ENCODE results near the gene ZNF423. TPM values are rescaled to one million over a fixed set of nuclear protein-coding genes. Genes with fewer than 3 reads are reported as not detected.

ZNF423 gene
- total and polyA plus RNA-seq, 4 donors, result 16.9 to 43.0 (median 34.4) TPM

GRCh38 chr16:49531425-49531824 lies 324.5 kb downstream of the ZNF423 start:
- no peak for DNase-seq (ENCODE audit: low read depth in 4 of 6, low spot score in 6 of 6)
- no peaks in the 10 kb centered on the region for H3K9me3 ChIP-seq (ENCODE audit: control insufficient read depth, insufficient read depth, low read length)
- H3K4me3 ChIP-seq (ENCODE audit: low read depth, low read length), result no peak overlapping the region
- H3K36me3 ChIP-seq (ENCODE audit: control insufficient read depth, insufficient read depth, low read length), result no peaks in the 10 kb centered on the region
- peaks cover 64% of the 10 kb centered on the region for H3K4me1 ChIP-seq (ENCODE audit: control insufficient read depth, insufficient read depth, low read length)
- 72% methylated on average over 1 of the region's 3 CpGs for WGBS (ENCODE audit: insufficient coverage)
- H3K27ac ChIP-seq (ENCODE audit: low read depth, low read length), result no peak overlapping the region
- H3K27me3 ChIP-seq (ENCODE audit: control insufficient read depth, insufficient read depth, low read length), result peaks cover 3% of the 10 kb centered on the region

GRCh38 chr16:49530427-49530970 lies 325.4 kb downstream of the ZNF423 start:
- H3K27ac ChIP-seq (ENCODE audit: low read depth, low read length), result no peak overlapping the region
- H3K4me1 ChIP-seq (ENCODE audit: control insufficient read depth, insufficient read depth, low read length), result peaks cover 66% of the 10 kb centered on the region
- no peaks in the 10 kb centered on the region for H3K36me3 ChIP-seq (ENCODE audit: control insufficient read depth, insufficient read depth, low read length)
- H3K4me3 ChIP-seq (ENCODE audit: low read depth, low read length), result no peak overlapping the region
- H3K27me3 ChIP-seq (ENCODE audit: control insufficient read depth, insufficient read depth, low read length), result peaks cover 3% of the 10 kb centered on the region
- no peak for DNase-seq (ENCODE audit: low read depth in 4 of 6, low spot score in 6 of 6)
- H3K9me3 ChIP-seq (ENCODE audit: control insufficient read depth, insufficient read depth, low read length), result no peaks in the 10 kb centered on the region
- 69% methylated on average over 3 of the region's 11 CpGs for WGBS (ENCODE audit: insufficient coverage)

GRCh38 chr16:49529411-49530045 lies 326.4 kb downstream of the ZNF423 start:
- H3K4me1 ChIP-seq (ENCODE audit: control insufficient read depth, insufficient read depth, low read length), result peaks cover 75% of the 10 kb centered on the region
- peaks cover 5% of the 10 kb centered on the region for H3K36me3 ChIP-seq (ENCODE audit: control insufficient read depth, insufficient read depth, low read length)
- no peak overlapping the region for H3K27ac ChIP-seq (ENCODE audit: low read depth, low read length)
- no peaks in the 10 kb centered on the region for H3K9me3 ChIP-seq (ENCODE audit: control insufficient read depth, insufficient read depth, low read length)
- DNase-seq (ENCODE audit: low read depth in 4 of 6, low spot score in 6 of 6), result no peak
- 75% methylated on average over 5 of the region's 14 CpGs for WGBS (ENCODE audit: insufficient coverage)
- no peak overlapping the region for H3K4me3 ChIP-seq (ENCODE audit: low read depth, low read length)
- peaks cover 3% of the 10 kb centered on the region for H3K27me3 ChIP-seq (ENCODE audit: control insufficient read depth, insufficient read depth, low read length)

GRCh38 chr16:49528866-49529288 lies 327.0 kb downstream of the ZNF423 start:
- peaks cover 8% of the 10 kb centered on the region for H3K36me3 ChIP-seq (ENCODE audit: control insufficient read depth, insufficient read depth, low read length)
- WGBS (ENCODE audit: insufficient coverage), result 47% methylated on average over 10 of the region's 13 CpGs
- no peak overlapping the region for H3K27ac ChIP-seq (ENCODE audit: low read depth, low read length)
- no peaks in the 10 kb centered on the region for H3K9me3 ChIP-seq (ENCODE audit: control insufficient read depth, insufficient read depth, low read length)
- peak in 2 of 6 donors; percentile 44 to 64 for DNase-seq (ENCODE audit: low read depth in 4 of 6, low spot score in 6 of 6)
- peaks cover 82% of the 10 kb centered on the region for H3K4me1 ChIP-seq (ENCODE audit: control insufficient read depth, insufficient read depth, low read length)
- H3K4me3 ChIP-seq (ENCODE audit: low read depth, low read length), result no peak overlapping the region
- H3K27me3 ChIP-seq (ENCODE audit: control insufficient read depth, insufficient read depth, low read length), result peaks cover 3% of the 10 kb centered on the region

GRCh38 chr16:49528060-49528865 lies 327.6 kb downstream of the ZNF423 start:
- H3K36me3 ChIP-seq (ENCODE audit: control insufficient read depth, insufficient read depth, low read length), result peaks cover 12% of the 10 kb centered on the region
- 19% methylated on average over 14 of the region's 23 CpGs for WGBS (ENCODE audit: insufficient coverage)
- DNase-seq (ENCODE audit: low read depth in 4 of 6, low spot score in 6 of 6), result peak in 3 of 6 donors; percentile 40 to 76 (median 67)
- peaks cover 3% of the 10 kb centered on the region for H3K27me3 ChIP-seq (ENCODE audit: control insufficient read depth, insufficient read depth, low read length)
- H3K9me3 ChIP-seq (ENCODE audit: control insufficient read depth, insufficient read depth, low read length), result no peaks in the 10 kb centered on the region
- peak overlapping the region; percentile 1 for H3K4me3 ChIP-seq (ENCODE audit: low read depth, low read length)
- peak overlapping the region; percentile 58 for H3K27ac ChIP-seq (ENCODE audit: low read depth, low read length)
- peaks cover 79% of the 10 kb centered on the region for H3K4me1 ChIP-seq (ENCODE audit: control insufficient read depth, insufficient read depth, low read length)

- H3K4me1 ChIP-seq (ENCODE audit: control insufficient read depth, insufficient read depth, low read length), result peaks cover 72% of the 10 kb centered on the region
- H3K9me3 ChIP-seq (ENCODE audit: control insufficient read depth, insufficient read depth, low read length), result no peaks in the 10 kb centered on the region
- peaks cover 3% of the 10 kb centered on the region for H3K27me3 ChIP-seq (ENCODE audit: control insufficient read depth, insufficient read depth, low read length)
- no peak for DNase-seq (ENCODE audit: low read depth in 4 of 6, low spot score in 6 of 6)
- H3K36me3 ChIP-seq (ENCODE audit: control insufficient read depth, insufficient read depth, low read length), result peaks cover 17% of the 10 kb centered on the region
- no peak overlapping the region for H3K4me3 ChIP-seq (ENCODE audit: low read depth, low read length)
- WGBS (ENCODE audit: insufficient coverage), result 73% methylated on average over 3 of the region's 7 CpGs
- H3K27ac ChIP-seq (ENCODE audit: low read depth, low read length), result peak overlapping the region; percentile 58
These were observed 328.3 kb downstream of the ZNF423 start for GRCh38 chr16:49527611-49528010.

- 72% methylated on average over 11 of the region's 11 CpGs for WGBS (ENCODE audit: insufficient coverage)
- H3K4me3 ChIP-seq (ENCODE audit: low read depth, low read length), result no peak overlapping the region
- no peak overlapping the region for H3K27ac ChIP-seq (ENCODE audit: low read depth, low read length)
- no peaks in the 10 kb centered on the region for H3K9me3 ChIP-seq (ENCODE audit: control insufficient read depth, insufficient read depth, low read length)
- peaks cover 67% of the 10 kb centered on the region for H3K4me1 ChIP-seq (ENCODE audit: control insufficient read depth, insufficient read depth, low read length)
- no peak for DNase-seq (ENCODE audit: low read depth in 4 of 6, low spot score in 6 of 6)
- peaks cover 23% of the 10 kb centered on the region for H3K36me3 ChIP-seq (ENCODE audit: control insufficient read depth, insufficient read depth, low read length)
- peaks cover 3% of the 10 kb centered on the region for H3K27me3 ChIP-seq (ENCODE audit: control insufficient read depth, insufficient read depth, low read length)
These were observed 329.0 kb downstream of the ZNF423 start for GRCh38 chr16:49526860-49527365.

GRCh38 chr16:49524947-49525315 lies 331.0 kb downstream of the ZNF423 start:
- peaks cover 50% of the 10 kb centered on the region for H3K4me1 ChIP-seq (ENCODE audit: control insufficient read depth, insufficient read depth, low read length)

GRCh38 chr16:49524216-49524946 lies 331.5 kb downstream of the ZNF423 start:
- 28% methylated on average over 14 of the region's 14 CpGs for WGBS (ENCODE audit: insufficient coverage)
- peaks cover 46% of the 10 kb centered on the region for H3K4me1 ChIP-seq (ENCODE audit: control insufficient read depth, insufficient read depth, low read length)
- DNase-seq (ENCODE audit: low read depth in 4 of 6, low spot score in 6 of 6), result peak in 1 of 6 donors; percentile 76
- H3K9me3 ChIP-seq (ENCODE audit: control insufficient read depth, insufficient read depth, low read length), result no peaks in the 10 kb centered on the region
- H3K36me3 ChIP-seq (ENCODE audit: control insufficient read depth, insufficient read depth, low read length), result peaks cover 32% of the 10 kb centered on the region
- no peak overlapping the region for H3K4me3 ChIP-seq (ENCODE audit: low read depth, low read length)
- H3K27me3 ChIP-seq (ENCODE audit: control insufficient read depth, insufficient read depth, low read length), result no peaks in the 10 kb centered on the region
- H3K27ac ChIP-seq (ENCODE audit: low read depth, low read length), result no peak overlapping the region

More at GRCh38 chr16:49524947-49525315, 331.0 kb downstream of the ZNF423 start:
- Histone ChIP-seq H3K36me3 (ENCODE audit: control insufficient read depth, insufficient read depth, low read length) (peaks cover 30% of the 10 kb centered on the region), H3K4me3 (ENCODE audit: low read depth, low read length) (no peak overlapping the region), H3K9me3 (ENCODE audit: control insufficient read depth, insufficient read depth, low read length) (no peaks in the 10 kb centered on the region), H3K27ac (ENCODE audit: low read depth, low read length) (no peak overlapping the region), H3K27me3 (ENCODE audit: control insufficient read depth, insufficient read depth, low read length) (no peaks in the 10 kb centered on the region)
- DNase-seq (ENCODE audit: low read depth in 4 of 6, low spot score in 6 of 6), result no peak
- 63% methylated on average over 8 of the region's 9 CpGs for WGBS (ENCODE audit: insufficient coverage)
